PFSK-1 (cell line): Measurements from ENCODE around the gene BBOF1.

Source experiments
- FOXP2 ChIP-seq: optimal IDR thresholded peaks from 2 replicates; pipeline ENCODE3; 2011; ENCODE audit warnings: borderline replicate concordance, control low read depth, inconsistent platforms; ENCODE audit not compliant: insufficient read depth; ENCODE audit errors: extremely low read length, extremely low read depth
- POLR2AphosphoS5 ChIP-seq: IDR thresholded peaks from 2 replicates; pipeline ENCODE4 v1.6.1; 2012; ENCODE audit warnings: low read depth, mild to moderate bottlenecking, control low read depth, low read length, moderate library complexity
- SIN3A ChIP-seq: IDR thresholded peaks from 2 replicates; pipeline ENCODE4 v1.6.1; 2012; ENCODE audit warnings: mild to moderate bottlenecking, low read length, moderate library complexity, borderline replicate concordance; ENCODE audit not compliant: insufficient read depth
- TAF1 ChIP-seq: IDR thresholded peaks from 2 replicates; pipeline ENCODE4 v1.6.1; 2012; ENCODE audit warnings: low read length, control low read depth, borderline replicate concordance; ENCODE audit not compliant: insufficient read depth
- TF ChIP-seq, protein P1 (sequence below), 2 experiments: IDR thresholded peaks; 2 replicates each; pipeline versions ENCODE4 v1.6.1 to v1.8.0; 2011 to 2012; ENCODE audit warnings: low read depth in 2 of 2, low read length in 2 of 2, control low read depth in 1 of 2, inconsistent platforms in 1 of 2, mild to moderate bottlenecking in 1 of 2, moderate library complexity in 1 of 2; ENCODE audit not compliant: insufficient read depth in 1 of 2

The BBOF1 gene

DNA sequence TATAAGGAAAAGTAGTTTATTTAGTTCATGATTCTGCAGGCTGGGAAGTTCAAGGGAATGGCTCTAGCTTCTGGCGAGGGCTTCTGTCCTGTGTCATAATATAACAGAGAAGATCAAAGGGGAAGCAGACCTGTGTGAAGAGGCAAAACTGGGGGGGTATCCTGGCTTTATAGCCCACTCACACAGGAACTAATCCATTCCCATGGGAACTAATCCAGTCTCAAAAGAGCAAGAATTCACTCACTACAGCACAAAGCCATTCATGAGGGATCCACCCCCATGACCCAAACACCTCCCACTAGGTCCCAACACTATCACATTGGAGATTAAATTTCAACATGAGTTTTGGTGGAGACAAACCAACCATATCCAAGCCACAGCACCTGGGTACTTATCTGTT, 58.3 kb downstream of the BBOF1 start:
- TF ChIP-seq, protein P1, sequence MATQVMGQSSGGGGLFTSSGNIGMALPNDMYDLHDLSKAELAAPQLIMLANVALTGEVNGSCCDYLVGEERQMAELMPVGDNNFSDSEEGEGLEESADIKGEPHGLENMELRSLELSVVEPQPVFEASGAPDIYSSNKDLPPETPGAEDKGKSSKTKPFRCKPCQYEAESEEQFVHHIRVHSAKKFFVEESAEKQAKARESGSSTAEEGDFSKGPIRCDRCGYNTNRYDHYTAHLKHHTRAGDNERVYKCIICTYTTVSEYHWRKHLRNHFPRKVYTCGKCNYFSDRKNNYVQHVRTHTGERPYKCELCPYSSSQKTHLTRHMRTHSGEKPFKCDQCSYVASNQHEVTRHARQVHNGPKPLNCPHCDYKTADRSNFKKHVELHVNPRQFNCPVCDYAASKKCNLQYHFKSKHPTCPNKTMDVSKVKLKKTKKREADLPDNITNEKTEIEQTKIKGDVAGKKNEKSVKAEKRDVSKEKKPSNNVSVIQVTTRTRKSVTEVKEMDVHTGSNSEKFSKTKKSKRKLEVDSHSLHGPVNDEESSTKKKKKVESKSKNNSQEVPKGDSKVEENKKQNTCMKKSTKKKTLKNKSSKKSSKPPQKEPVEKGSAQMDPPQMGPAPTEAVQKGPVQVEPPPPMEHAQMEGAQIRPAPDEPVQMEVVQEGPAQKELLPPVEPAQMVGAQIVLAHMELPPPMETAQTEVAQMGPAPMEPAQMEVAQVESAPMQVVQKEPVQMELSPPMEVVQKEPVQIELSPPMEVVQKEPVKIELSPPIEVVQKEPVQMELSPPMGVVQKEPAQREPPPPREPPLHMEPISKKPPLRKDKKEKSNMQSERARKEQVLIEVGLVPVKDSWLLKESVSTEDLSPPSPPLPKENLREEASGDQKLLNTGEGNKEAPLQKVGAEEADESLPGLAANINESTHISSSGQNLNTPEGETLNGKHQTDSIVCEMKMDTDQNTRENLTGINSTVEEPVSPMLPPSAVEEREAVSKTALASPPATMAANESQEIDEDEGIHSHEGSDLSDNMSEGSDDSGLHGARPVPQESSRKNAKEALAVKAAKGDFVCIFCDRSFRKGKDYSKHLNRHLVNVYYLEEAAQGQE (IDR thresholded peaks at IDR 0.05; ENCODE audit: insufficient read depth in 1 of 2, low read depth in 2 of 2, low read length in 2 of 2): no peak
- TF ChIP-seq POLR2AphosphoS5: no peak
- no peak for TF ChIP-seq SIN3A
- TF ChIP-seq TAF1: no peak
- no peak for TF ChIP-seq FOXP2

DNA sequence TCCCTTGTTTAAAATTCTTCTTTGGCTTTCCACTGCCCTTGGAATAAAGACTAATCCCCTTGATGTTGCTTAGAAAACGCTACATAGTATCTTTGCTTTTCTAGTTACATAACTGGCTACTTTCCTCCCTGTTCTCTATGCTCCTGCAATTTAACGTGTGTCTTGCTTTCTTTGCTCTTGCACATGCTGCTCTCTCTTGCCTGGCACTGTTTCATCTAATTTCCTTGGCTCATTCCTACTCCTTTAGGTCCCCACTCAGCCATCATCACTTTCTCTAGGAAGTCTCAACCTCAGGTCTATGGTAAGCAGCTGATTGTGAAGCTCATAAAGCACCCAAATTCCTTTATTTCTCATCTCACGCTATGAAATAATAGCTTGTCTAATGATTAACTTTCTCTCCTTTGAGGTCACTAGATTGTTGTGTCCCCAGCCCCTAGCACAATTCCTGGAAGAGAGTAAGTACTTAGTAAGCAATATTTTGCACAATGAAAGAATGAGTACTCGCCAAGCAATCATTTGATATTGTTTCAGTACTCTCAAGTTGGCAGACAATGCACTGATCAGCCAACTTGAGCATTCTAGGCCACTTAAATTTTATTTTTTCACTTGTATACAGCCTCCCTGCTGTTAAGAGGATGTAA, 61.8 kb downstream of the BBOF1 start:
- TF ChIP-seq POLR2AphosphoS5: no peak
- TF ChIP-seq SIN3A: no peak
- no peak for TF ChIP-seq TAF1
- TF ChIP-seq, protein P1 (IDR thresholded peaks at IDR 0.05; ENCODE audit: insufficient read depth in 1 of 2, low read depth in 2 of 2, low read length in 2 of 2): no peak
- no peak for TF ChIP-seq FOXP2

DNA sequence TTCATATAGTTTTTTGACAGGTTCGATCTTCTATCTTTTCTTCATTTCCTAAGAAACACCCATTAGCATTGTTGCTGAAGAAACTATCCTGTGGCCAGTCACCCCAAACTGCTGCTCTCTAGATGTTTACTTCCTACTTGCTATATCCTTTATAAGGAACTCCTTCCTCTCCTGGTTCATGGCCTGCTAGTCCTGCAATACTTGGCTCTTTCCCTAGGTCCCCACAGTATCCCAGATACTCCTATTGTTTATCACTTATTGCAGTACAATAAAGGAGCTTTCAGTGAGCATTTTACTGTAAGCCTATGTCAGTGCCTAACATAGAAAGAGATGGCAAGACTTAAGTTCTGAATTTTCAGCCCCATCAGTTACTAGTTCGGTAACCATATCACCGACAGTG, 62.3 kb downstream of the BBOF1 start:
- TF ChIP-seq, protein P1 (IDR thresholded peaks at IDR 0.05; ENCODE audit: insufficient read depth in 1 of 2, low read depth in 2 of 2, low read length in 2 of 2): no peak
- TF ChIP-seq POLR2AphosphoS5: no peak
- TF ChIP-seq TAF1: no peak
- TF ChIP-seq SIN3A: no peak
- TF ChIP-seq FOXP2: no peak

DNA sequence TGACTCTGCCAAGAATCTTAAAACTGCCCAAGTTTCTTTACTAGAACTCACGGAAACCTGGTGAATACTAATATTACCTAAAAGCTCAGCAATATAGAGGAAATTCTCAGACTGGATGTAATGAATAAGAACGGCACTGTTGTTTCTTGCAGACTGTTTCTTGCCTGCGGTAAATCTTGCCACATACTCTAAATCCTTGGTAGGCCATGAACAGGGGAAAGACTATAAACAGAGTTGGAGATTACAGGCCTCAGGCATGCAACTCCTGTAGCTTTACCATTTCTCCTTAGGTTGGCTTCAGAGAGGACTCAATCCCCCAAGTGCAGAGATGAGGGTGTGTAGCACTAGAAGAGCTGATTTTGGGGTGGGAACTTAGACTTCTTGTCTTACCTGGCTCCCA, 64.0 kb downstream of the BBOF1 start:
- TF ChIP-seq TAF1 (no peak), POLR2AphosphoS5 (no peak), SIN3A (no peak), FOXP2 (no peak)
- TF ChIP-seq, protein P1 (IDR thresholded peaks at IDR 0.05; ENCODE audit: insufficient read depth in 1 of 2, low read depth in 2 of 2, low read length in 2 of 2): no peak

DNA sequence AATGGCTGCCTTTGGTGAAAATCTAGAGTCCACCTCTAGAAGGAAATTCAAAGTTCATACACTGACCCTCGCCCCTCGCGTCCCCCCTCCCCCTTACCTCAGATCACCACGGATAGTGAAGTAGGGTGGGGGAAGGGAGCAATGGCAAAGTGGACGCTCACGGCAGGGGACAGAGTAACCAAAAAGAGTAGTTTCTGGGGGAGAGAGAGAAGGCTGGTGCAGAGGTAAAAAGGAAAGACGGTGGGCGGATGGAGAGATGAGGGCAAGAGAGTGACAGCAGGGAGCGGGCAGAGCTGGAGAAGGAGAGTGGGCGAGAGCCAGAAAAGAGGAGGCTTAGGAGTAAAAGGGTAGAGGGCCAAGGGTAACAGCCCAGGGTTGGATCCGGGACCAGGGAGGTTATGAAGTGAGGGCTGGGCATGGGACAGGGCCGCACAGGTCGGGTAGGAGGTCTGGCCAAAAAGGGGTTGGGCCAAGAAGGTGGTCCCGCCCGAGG, 64.7 kb downstream of the BBOF1 start:
- TF ChIP-seq, protein P1 (IDR thresholded peaks at IDR 0.05; ENCODE audit: insufficient read depth in 1 of 2, low read depth in 2 of 2, low read length in 2 of 2): no peak
